Peyer's patch (tissue), 4 donors: ENCODE data around the gene R3HDM4. TPM values are rescaled to one million over a fixed set of nuclear protein-coding genes. Genes with fewer than 3 reads are reported as not detected.

Experiments
- DNase-seq, 3 donors: peaks; one replicate each; pipeline ENCODE4 v3.0.0-alpha.2; 2017 to 2019
- H3K27ac ChIP-seq, 4 donors: fragments of 200-600 bp; sonication (generic); one replicate each; pipeline ENCODE4 v1.5.1; 2016 to 2019
- H3K27me3 ChIP-seq, 2 donors: fragments of 200-600 bp; sonication (generic); one replicate each; pipeline ENCODE4 v1.5.1; 2019
- H3K36me3 ChIP-seq, 3 donors: fragments of 200-600 bp; sonication (generic); one replicate each; pipeline ENCODE4 v1.5.1; 2016 to 2019
- H3K4me1 ChIP-seq, 4 donors: fragments of 200-600 bp; sonication (generic); one replicate each; pipeline ENCODE4 v1.5.1; 2016 to 2019
- H3K4me3 ChIP-seq, 4 donors: fragments of 200-600 bp; sonication (generic); 1 replicate in 3 of 4; 2 replicates in 1 of 4; pipeline ENCODE4 v1.5.1; 2016 to 2019; ENCODE audit warnings: mild to moderate bottlenecking in 1 of 4
- H3K9me3 ChIP-seq, 4 donors: fragments of 200-600 bp; sonication (generic); one replicate each; pipeline ENCODE4 v1.5.1; 2016 to 2019; ENCODE audit warnings: mild to moderate bottlenecking in 1 of 4
- CTCF ChIP-seq, 6 experiments: fragments of 450-650 bp in 4 of 6; fragments of 200-600 bp in 2 of 6; sonication (generic) in 1 of 6; IDR thresholded peaks; one replicate each; pipeline ENCODE4 v1.5.1; 2017 to 2019; ENCODE audit warnings: antibody characterized with exemption in 6 of 6, mild to moderate bottlenecking in 3 of 6, moderate library complexity in 1 of 6
- POLR2A ChIP-seq, 2 donors: fragments of 450-650 bp; IDR thresholded peaks; one replicate each; pipeline ENCODE4 v1.5.1; 2017; ENCODE audit warnings: antibody characterized with exemption in 2 of 2, mild to moderate bottlenecking in 2 of 2, moderate library complexity in 2 of 2
- total RNA-seq, 4 donors: library from RNA; depleted of rRNA; stranded (reverse); fragments of >200 nt; gene quantifications; one replicate each; pipeline ENCODE4 v1.1.0, GENCODE V29; 2016

The R3HDM4 gene
- total RNA-seq, 4 donors from 2014 or later = 20.8 to 43.5 (median 34.8) TPM

GRCh38 chr19:862581-863314 lies 50.3 kb downstream of the R3HDM4 start:
- Histone ChIP-seq H3K27me3 (no peaks in the 10 kb centered on the region), H3K9me3 (no peaks in the 10 kb centered on the region), H3K36me3 (peaks cover 0 to under 1% (median 0%) of the 10 kb centered on the region in 3 donors), H3K27ac (peak overlapping the region in 1 of 4 donors; percentile 67), H3K4me3 (peak overlapping the region in 3 of 4 donors; percentile 10 to 27 (median 26)), H3K4me1 (peaks cover 0 to 32% (median 12%) of the 10 kb centered on the region in 4 donors)
- peak; percentile 71 to 84 (median 78) for DNase-seq
- TF ChIP-seq POLR2A (IDR thresholded peaks at IDR 0.05) = no peak
- no peak for TF ChIP-seq CTCF (IDR thresholded peaks at IDR 0.05)

GRCh38 chr19:861756-862580 lies 51.1 kb downstream of the R3HDM4 start:
- H3K4me3 ChIP-seq = peak overlapping the region in 1 of 4 donors; percentile 26
- no peaks in the 10 kb centered on the region for H3K27me3 ChIP-seq
- peak in 1 of 6 experiments; percentile 15 for TF ChIP-seq CTCF (IDR thresholded peaks at IDR 0.05)
- no peak for TF ChIP-seq POLR2A (IDR thresholded peaks at IDR 0.05)
- peak overlapping the region in 1 of 4 donors; percentile 5 for H3K27ac ChIP-seq
- H3K9me3 ChIP-seq = no peaks in the 10 kb centered on the region
- H3K36me3 ChIP-seq = no peaks in the 10 kb centered on the region
- DNase-seq = peak; percentile 44 to 75 (median 67)
- H3K4me1 ChIP-seq = peaks cover 0 to 32% (median 12%) of the 10 kb centered on the region in 4 donors

GRCh38 chr19:861141-861755 lies 51.8 kb downstream of the R3HDM4 start:
- Histone ChIP-seq H3K4me1 (peaks cover 0 to 32% (median 12%) of the 10 kb centered on the region in 4 donors), H3K27ac (peak overlapping the region in 1 of 4 donors; percentile 5), H3K9me3 (no peaks in the 10 kb centered on the region), H3K27me3 (no peaks in the 10 kb centered on the region), H3K36me3 (no peaks in the 10 kb centered on the region), H3K4me3 (peak overlapping the region in 2 of 4 donors; percentile 48 to 52)
- no peak for TF ChIP-seq POLR2A (IDR thresholded peaks at IDR 0.05)
- TF ChIP-seq CTCF (IDR thresholded peaks at IDR 0.05) = no peak
- no peak for DNase-seq

GRCh38 chr19:858868-859843 lies 53.9 kb downstream of the R3HDM4 start, which contains the start of gene CFD:
TSS of gene CFD (plus strand) at chr19:859664. CDS start at chr19:859690, 26 bp downstream.
- H3K36me3 ChIP-seq = no peaks in the 10 kb centered on the region
- H3K4me1 ChIP-seq = peaks cover 0 to 32% (median 12%) of the 10 kb centered on the region in 4 donors
- H3K4me3 ChIP-seq = peak within 1 kb of the TSS; percentile 32 to 59 (median 50)
- peak in 2 of 3 donors; percentile 65 to 69 for DNase-seq
- TF ChIP-seq CTCF (IDR thresholded peaks at IDR 0.05) = no peak
- peak; percentile 26 to 30 for TF ChIP-seq POLR2A (IDR thresholded peaks at IDR 0.05)
- H3K27me3 ChIP-seq = no peaks in the 10 kb centered on the region
- no peaks in the 10 kb centered on the region for H3K9me3 ChIP-seq
- peak within 1 kb of the TSS; percentile 15 to 73 (median 56) for H3K27ac ChIP-seq
